HepG2 (cell line): ENCODE results near the gene MRPS7. TPM values are rescaled to one million over a fixed set of nuclear protein-coding genes. Genes with fewer than 3 reads are reported as not detected.
A peak's percentile ranks its signal among the peaks of the same experiment; 100 is the strongest.

Experiments
- ARID5B ChIP-seq: IDR thresholded peaks from 2 replicates; pipeline ENCODE4 v1.4.0; 2020; ENCODE audit warnings: mild to moderate bottlenecking, missing genetic modification reagents
- BCL6 ChIP-seq: IDR thresholded peaks from 2 replicates; pipeline ENCODE4 v1.6.1; 2016; ENCODE audit warnings: missing genetic modification reagents, missing compliant biosample characterization
- CREB1 ChIP-seq, 2 experiments: fragments of 450-650 bp in 1 of 2; IDR thresholded peaks; 2 replicates each; pipeline ENCODE4 v1.6.1; 2016 to 2017; ENCODE audit warnings: control low read depth in 1 of 2, mild to moderate bottlenecking in 1 of 2, missing compliant biosample characterization in 1 of 2, missing genetic modification characterization in 1 of 2
- FLYWCH1 ChIP-seq: sonication (generic); formaldehyde crosslinking; IDR thresholded peaks from 2 replicates; pipeline ENCODE4 v1.8.1; 2023; ENCODE audit warnings: mild to moderate bottlenecking, missing genetic modification reagents
- HNRNPH1 ChIP-seq: fragments of 200-400 bp; formaldehyde crosslinking; optimal IDR thresholded peaks from 2 replicates; pipeline ENCODE3; 2017; ENCODE audit warnings: mild to moderate bottlenecking, low read depth, low read length
- HOXA3 ChIP-seq: sonication (generic); formaldehyde crosslinking; IDR thresholded peaks from 2 replicates; pipeline ENCODE4 v1.5.0; 2020; ENCODE audit warnings: missing genetic modification reagents
- KDM5B ChIP-seq: sonication (generic); formaldehyde crosslinking; IDR thresholded peaks from 2 replicates; pipeline ENCODE4 v1.4.0; 2020; ENCODE audit warnings: missing genetic modification reagents, mild to moderate bottlenecking, borderline replicate concordance
- NCOR1 ChIP-seq: fragments of 200-600 bp; sonication (generic); IDR thresholded peaks from 2 replicates; pipeline ENCODE4 v1.7.0; 2017; ENCODE audit warnings: antibody characterized with exemption, low read length, borderline replicate concordance
- NONO ChIP-seq, 2 experiments: fragments of 450-650 bp in 1 of 2; sonication (generic) in 1 of 2; formaldehyde crosslinking in 1 of 2; IDR thresholded peaks in 1 of 2; conservative IDR thresholded peaks in 1 of 2; 2 replicates each; pipeline versions ENCODE4 v1.6.1 to v1.8.0; 2017 to 2022; ENCODE audit warnings: mild to moderate bottlenecking in 1 of 2, missing genetic modification reagents in 1 of 2, moderate library complexity in 1 of 2
- RXRA ChIP-seq: sonication (generic); formaldehyde crosslinking; IDR thresholded peaks from 2 replicates; pipeline ENCODE4 v1.5.1; 2020; ENCODE audit warnings: missing genetic modification reagents
- SOX13 ChIP-seq, 3 experiments: fragments of 450-650 bp in 1 of 3; sonication (generic) in 1 of 3; formaldehyde crosslinking in 1 of 3; IDR thresholded peaks in 2 of 3; conservative IDR thresholded peaks in 1 of 3; 2 replicates each; pipeline versions ENCODE4 v1.5.0 to v1.6.1; 2016 to 2020; ENCODE audit warnings: antibody characterized with exemption in 1 of 3, mild to moderate bottlenecking in 1 of 3, missing compliant biosample characterization in 1 of 3, missing genetic modification reagents in 1 of 3, moderate library complexity in 1 of 3
- TCF12 ChIP-seq, 2 experiments: fragments of 450-650 bp in 1 of 2; sonication (generic) in 1 of 2; formaldehyde crosslinking in 1 of 2; IDR thresholded peaks; 2 replicates each; pipeline versions ENCODE4 v1.6.1 to v1.8.0; 2017 to 2022; ENCODE audit warnings: antibody characterized with exemption in 1 of 2, mild to moderate bottlenecking in 1 of 2, missing genetic modification reagents in 1 of 2, moderate library complexity in 1 of 2
- ZNF24 ChIP-seq: fragments of 450-650 bp; IDR thresholded peaks from 2 replicates; pipeline ENCODE4 v1.6.1; 2017; ENCODE audit warnings: antibody characterized with exemption, mild to moderate bottlenecking
- ZNF326 ChIP-seq: sonication (generic); formaldehyde crosslinking; IDR thresholded peaks from 2 replicates; pipeline ENCODE4 v1.4.0; 2020; ENCODE audit warnings: missing genetic modification reagents, borderline replicate concordance
- ZNF543 ChIP-seq: sonication (generic); formaldehyde crosslinking; IDR thresholded peaks from 2 replicates; pipeline ENCODE4 v1.4.0; 2020; ENCODE audit warnings: mild to moderate bottlenecking, missing genetic modification reagents
- ZNF557 ChIP-seq: sonication (generic); formaldehyde crosslinking; IDR thresholded peaks from 2 replicates; pipeline ENCODE4 v1.4.0; 2020; ENCODE audit warnings: missing genetic modification reagents
- ZNF580 ChIP-seq: IDR thresholded peaks from 2 replicates; pipeline ENCODE4 v1.6.1; 2016; ENCODE audit warnings: low read depth, borderline replicate concordance
- ZSCAN9 ChIP-seq: IDR thresholded peaks from 2 replicates; pipeline ENCODE4 v1.6.1; 2016; ENCODE audit warnings: borderline replicate concordance
- polyA plus RNA-seq, 8 experiments: library from polyadenylated mRNA; depleted of rRNA in 3 of 8; stranded (reverse) in 7 of 8; unstranded in 1 of 8; fragments of >200 nt; fragmentation: Illumina TruSeq in 4 of 8; extraction: Trizol in 4 of 8; gene quantifications; 2 replicates each; pipeline versions ENCODE4 v1.2.1 to v1.2.3, GENCODE V29; 2011 to 2016; ENCODE audit warnings: low read depth in 4 of 8, missing spikeins in 1 of 8, mixed read lengths in 1 of 8; ENCODE audit not compliant: insufficient read depth in 1 of 8
- total RNA-seq, 5 experiments: library from RNA; depleted of rRNA; stranded (reverse); fragments of >200 nt; fragmentation: Illumina TruSeq; extraction: Trizol; gene quantifications; 2 replicates each; pipeline ENCODE4 v1.2.3, GENCODE V29; 2016; ENCODE audit warnings: low read depth in 1 of 5
- TF ChIP-seq, protein P1 (sequence below): sonication (generic); formaldehyde crosslinking; IDR thresholded peaks from 2 replicates; pipeline ENCODE4 v1.8.1; 2023; ENCODE audit warnings: missing genetic modification reagents, mild to moderate bottlenecking, borderline replicate concordance
- TF ChIP-seq, protein P2 (sequence below): sonication (generic); formaldehyde crosslinking; IDR thresholded peaks from 2 replicates; pipeline ENCODE4 v1.4.0; 2020; ENCODE audit warnings: mild to moderate bottlenecking, missing genetic modification reagents
- TF ChIP-seq, protein P3 (sequence below): sonication (generic); formaldehyde crosslinking; IDR thresholded peaks from 2 replicates; pipeline ENCODE4 v1.8.1; 2023; ENCODE audit warnings: mild to moderate bottlenecking, missing genetic modification reagents

Gene MRPS7
- total and polyA plus RNA-seq, 2 of the 13 experiments (the other 11 are each of a cell fraction or from before 2014, with no cell fraction given), result 97.0 to 162 TPM

GRCh38 chr17:75295201-75296158, 33.8 kb downstream of the MRPS7 start (continued):
- peak; percentile 80; the same call in 1 of the 2 replicates for TF ChIP-seq RXRA (CRISPR knock-in tag)
- TF ChIP-seq, protein P1, sequence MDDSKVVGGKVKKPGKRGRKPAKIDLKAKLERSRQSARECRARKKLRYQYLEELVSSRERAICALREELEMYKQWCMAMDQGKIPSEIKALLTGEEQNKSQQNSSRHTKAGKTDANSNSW (CRISPR knock-in tag), result no peak
- TF ChIP-seq ARID5B, result peak; percentile 83
- no peak for TF ChIP-seq NONO (IDR thresholded peaks at IDR 0.05)
- TF ChIP-seq NONO (CRISPR knock-in tag; conservative IDR thresholded peaks at IDR 0.05), result peak; percentile 79; the same call in 1 of the 2 replicates
- TF ChIP-seq, protein P2, sequence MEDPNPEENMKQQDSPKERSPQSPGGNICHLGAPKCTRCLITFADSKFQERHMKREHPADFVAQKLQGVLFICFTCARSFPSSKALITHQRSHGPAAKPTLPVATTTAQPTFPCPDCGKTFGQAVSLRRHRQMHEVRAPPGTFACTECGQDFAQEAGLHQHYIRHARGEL (CRISPR knock-in tag), result no peak
- TF ChIP-seq FLYWCH1 (CRISPR knock-in tag), result no peak
- peak; percentile 83; the same call in 1 of the 2 replicates for TF ChIP-seq BCL6
- TF ChIP-seq CREB1 (IDR thresholded peaks at IDR 0.05), result no peak
- TF ChIP-seq CREB1 (CRISPR knock-in tag; IDR thresholded peaks at IDR 0.05), result peak; percentile 87
- TF ChIP-seq ZNF580, result peak; percentile 53; the same call in 1 of the 2 replicates
- TF ChIP-seq TCF12 (IDR thresholded peaks at IDR 0.05), result no peak
- no peak for TF ChIP-seq TCF12 (CRISPR knock-in tag; IDR thresholded peaks at IDR 0.05)
- peak; percentile 82 for TF ChIP-seq NCOR1
- TF ChIP-seq, protein P3, sequence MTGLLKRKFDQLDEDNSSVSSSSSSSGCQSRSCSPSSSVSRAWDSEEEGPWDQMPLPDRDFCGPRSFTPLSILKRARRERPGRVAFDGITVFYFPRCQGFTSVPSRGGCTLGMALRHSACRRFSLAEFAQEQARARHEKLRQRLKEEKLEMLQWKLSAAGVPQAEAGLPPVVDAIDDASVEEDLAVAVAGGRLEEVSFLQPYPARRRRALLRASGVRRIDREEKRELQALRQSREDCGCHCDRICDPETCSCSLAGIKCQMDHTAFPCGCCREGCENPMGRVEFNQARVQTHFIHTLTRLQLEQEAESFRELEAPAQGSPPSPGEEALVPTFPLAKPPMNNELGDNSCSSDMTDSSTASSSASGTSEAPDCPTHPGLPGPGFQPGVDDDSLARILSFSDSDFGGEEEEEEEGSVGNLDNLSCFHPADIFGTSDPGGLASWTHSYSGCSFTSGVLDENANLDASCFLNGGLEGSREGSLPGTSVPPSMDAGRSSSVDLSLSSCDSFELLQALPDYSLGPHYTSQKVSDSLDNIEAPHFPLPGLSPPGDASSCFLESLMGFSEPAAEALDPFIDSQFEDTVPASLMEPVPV (CRISPR knock-in tag), result no peak
- TF ChIP-seq SOX13 (IDR thresholded peaks at IDR 0.05), result peak; percentile 25; the same call in 1 of the 2 replicates
- TF ChIP-seq SOX13 (CRISPR knock-in tag; conservative IDR thresholded peaks at IDR 0.05 in 1 of 2, IDR thresholded peaks at IDR 0.05 in 1 of 2), result peak in 1 of 2 experiments; percentile 95; a peak in 2 of 4 replicates
- no peak for TF ChIP-seq ZNF326
- TF ChIP-seq HNRNPH1, result no peak
- TF ChIP-seq HOXA3, result peak; percentile 78
- peak; percentile 85 for TF ChIP-seq ZSCAN9 (CRISPR knock-in tag)
- TF ChIP-seq ZNF24, result no peak
- TF ChIP-seq ZNF543, result peak; percentile 80; the same call in 1 of the 2 replicates
- peak; percentile 77; the same call in 1 of the 2 replicates for TF ChIP-seq ZNF557 (CRISPR knock-in tag)
- no peak for TF ChIP-seq KDM5B
